SU-DHL-6 (cell line): ENCODE results near the gene DST.

ENCODE experiments used
- H2AFZ ChIP-seq: fragments of 200-600 bp; sonication (generic); 2 replicates; pipeline ENCODE4 v1.6.1; 2014; ENCODE audit warnings: low read depth, mild to moderate bottlenecking, moderate library complexity, mixed read lengths, antibody characterized with exemption, low read length; ENCODE audit not compliant: severe bottlenecking
- H3F3A ChIP-seq: fragments of 200-600 bp; shearing (Covaris generic); 2 replicates; pipeline ENCODE4 v1.6.0; 2016; ENCODE audit warnings: antibody characterized with exemption, mild to moderate bottlenecking; ENCODE audit not compliant: insufficient read depth
- H3K27ac ChIP-seq: fragments of 200-600 bp; sonication (generic); 2 replicates; pipeline ENCODE4 v1.5.1; 2016; ENCODE audit warnings: low read depth, mild to moderate bottlenecking, low read length, moderate library complexity, mixed read lengths
- H3K27me3 ChIP-seq: fragments of 200-600 bp; sonication (generic), shearing (Covaris generic); 2 replicates; pipeline ENCODE4 v1.6.0; 2014; ENCODE audit warnings: mild to moderate bottlenecking, low read length
- H3K36me3 ChIP-seq: fragments of 200-600 bp; sonication (generic); 2 replicates; pipeline ENCODE4 v1.6.1; 2014; ENCODE audit warnings: mild to moderate bottlenecking, low read length, mixed read lengths
- H3K4me2 ChIP-seq: fragments of 300-600, 200-600 bp; shearing (Covaris generic), sonication (generic); 2 replicates; pipeline ENCODE4 v1.6.0; 2014; ENCODE audit warnings: low read length, low read depth, mild to moderate bottlenecking; ENCODE audit not compliant: poor library complexity, severe bottlenecking
- H3K4me3 ChIP-seq: fragments of 200-600 bp; sonication (generic); 2 replicates; pipeline ENCODE4 v1.5.1; 2014; ENCODE audit warnings: antibody characterized with exemption, low read length, mild to moderate bottlenecking, mixed read lengths; ENCODE audit not compliant: insufficient read depth, poor library complexity, severe bottlenecking
- H3K79me2 ChIP-seq: fragments of 200-600 bp; sonication (generic); 2 replicates; pipeline ENCODE4 v1.6.1; 2014; ENCODE audit warnings: mild to moderate bottlenecking, low read length, moderate library complexity; ENCODE audit not compliant: insufficient read depth
- H3K9ac ChIP-seq: fragments of 200-600 bp; sonication (generic); 2 replicates; pipeline ENCODE4 v1.7.0; 2014; ENCODE audit warnings: mild to moderate bottlenecking, low read length
- H3K9me2 ChIP-seq: fragments of 200-600 bp; sonication (generic); replicated peaks from 2 replicates; pipeline ENCODE4 v1.6.1; 2014; ENCODE audit warnings: low read length; ENCODE audit not compliant: insufficient read depth
- H3K9me3 ChIP-seq: fragments of 200-600 bp; sonication (generic); 2 replicates; pipeline ENCODE4 v1.6.1; 2014; ENCODE audit warnings: low read length, mixed read lengths; ENCODE audit not compliant: insufficient read depth
- H4K20me1 ChIP-seq: fragments of 200-600 bp; sonication (generic); 2 replicates; pipeline ENCODE4 v1.6.1; 2014; ENCODE audit warnings: low read depth, mild to moderate bottlenecking, antibody characterized with exemption, low read length, moderate library complexity, mixed read lengths
- EZH2phosphoT487 ChIP-seq: fragments of 200-600 bp; sonication (generic), shearing (Covaris generic); conservative IDR thresholded peaks from 2 replicates; pipeline ENCODE4 v1.6.1; 2018; ENCODE audit warnings: mild to moderate bottlenecking, antibody characterized with exemption, low read length, moderate library complexity, mixed read lengths
- TF ChIP-seq, protein P1 (sequence below): fragments of 200-600 bp; sonication (generic); IDR thresholded peaks from one replicate; pipeline ENCODE4 v1.5.1; 2017; ENCODE audit warnings: antibody characterized with exemption, mild to moderate bottlenecking, low read length, moderate library complexity; ENCODE audit not compliant: insufficient read depth, poor library complexity, severe bottlenecking

Gene DST

DNA sequence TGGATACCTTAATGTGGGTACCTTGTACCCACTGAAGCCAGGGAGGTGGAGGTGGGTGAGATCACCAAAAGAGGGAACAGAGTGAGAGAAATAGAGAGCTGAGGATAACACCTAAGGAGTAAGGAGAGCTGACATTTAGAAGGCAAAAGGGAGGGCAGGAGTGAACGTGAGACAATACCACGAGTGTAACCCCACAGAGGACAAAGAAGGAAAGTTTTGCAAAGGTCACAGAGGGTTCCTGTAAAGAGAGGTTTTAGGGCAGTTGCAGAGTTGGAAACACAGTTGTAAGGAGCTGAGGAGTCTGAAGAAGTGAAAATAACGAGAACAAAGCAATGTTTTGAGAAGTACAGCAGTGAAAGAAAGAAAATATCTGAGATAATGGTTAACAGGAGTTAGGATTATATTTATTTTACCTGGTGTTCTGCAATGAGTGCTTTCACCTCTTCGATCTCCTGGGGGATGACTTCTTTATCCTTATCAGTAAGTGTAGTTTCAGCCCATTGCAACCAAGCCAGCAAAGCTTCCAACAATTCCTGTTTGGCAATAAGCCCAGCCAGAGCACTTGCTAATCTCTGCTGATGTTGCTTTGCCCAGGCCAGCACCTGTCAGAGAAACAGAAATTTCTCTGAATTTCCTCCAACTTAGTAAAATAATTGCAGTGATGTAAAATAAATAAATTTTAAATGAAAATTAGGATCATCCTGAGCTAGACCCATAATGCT is 166.8 kb downstream of the DST start:
- no peaks in the 10 kb centered on the region for H3K9me3 ChIP-seq
- no peaks in the 10 kb centered on the region for H3K9me2 ChIP-seq
- no peaks in the 10 kb centered on the region for H3K36me3 ChIP-seq
- H4K20me1 ChIP-seq = no peaks in the 10 kb centered on the region
- H3K9ac ChIP-seq = no peak overlapping the region
- H3K4me3 ChIP-seq = no peak overlapping the region
- TF ChIP-seq, protein P1, sequence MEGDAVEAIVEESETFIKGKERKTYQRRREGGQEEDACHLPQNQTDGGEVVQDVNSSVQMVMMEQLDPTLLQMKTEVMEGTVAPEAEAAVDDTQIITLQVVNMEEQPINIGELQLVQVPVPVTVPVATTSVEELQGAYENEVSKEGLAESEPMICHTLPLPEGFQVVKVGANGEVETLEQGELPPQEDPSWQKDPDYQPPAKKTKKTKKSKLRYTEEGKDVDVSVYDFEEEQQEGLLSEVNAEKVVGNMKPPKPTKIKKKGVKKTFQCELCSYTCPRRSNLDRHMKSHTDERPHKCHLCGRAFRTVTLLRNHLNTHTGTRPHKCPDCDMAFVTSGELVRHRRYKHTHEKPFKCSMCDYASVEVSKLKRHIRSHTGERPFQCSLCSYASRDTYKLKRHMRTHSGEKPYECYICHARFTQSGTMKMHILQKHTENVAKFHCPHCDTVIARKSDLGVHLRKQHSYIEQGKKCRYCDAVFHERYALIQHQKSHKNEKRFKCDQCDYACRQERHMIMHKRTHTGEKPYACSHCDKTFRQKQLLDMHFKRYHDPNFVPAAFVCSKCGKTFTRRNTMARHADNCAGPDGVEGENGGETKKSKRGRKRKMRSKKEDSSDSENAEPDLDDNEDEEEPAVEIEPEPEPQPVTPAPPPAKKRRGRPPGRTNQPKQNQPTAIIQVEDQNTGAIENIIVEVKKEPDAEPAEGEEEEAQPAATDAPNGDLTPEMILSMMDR = no peak
- TF ChIP-seq EZH2phosphoT487 = no peak
- no peak overlapping the region for H3K27ac ChIP-seq
- H3F3A ChIP-seq = no peaks in the 10 kb centered on the region
- H3K79me2 ChIP-seq = no peaks in the 10 kb centered on the region
- H3K4me2 ChIP-seq = no peak overlapping the region
- H3K27me3 ChIP-seq = no peaks in the 10 kb centered on the region
- H2AFZ ChIP-seq = no peak overlapping the region

DNA sequence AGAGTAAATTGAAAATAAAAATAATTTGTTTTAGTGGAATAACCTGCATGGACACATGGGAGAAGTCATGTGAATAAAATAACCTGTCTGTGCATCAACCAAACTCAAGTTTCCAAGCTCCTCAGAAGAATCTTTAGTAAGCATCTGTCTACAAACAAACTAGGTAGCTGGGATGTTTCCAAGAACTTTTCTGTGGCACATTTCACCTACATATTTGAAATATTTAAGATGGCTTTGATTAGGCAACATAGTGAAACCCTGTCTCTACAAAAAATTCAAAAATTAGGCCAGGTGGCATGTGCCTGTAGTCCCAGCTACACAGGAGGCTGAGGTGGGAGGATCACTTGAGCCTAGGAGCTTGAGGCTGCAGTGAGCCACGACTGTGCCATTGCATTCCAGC is 168.2 kb downstream of the DST start:
- Histone ChIP-seq H3K79me2 (no peaks in the 10 kb centered on the region), H3K9me2 (no peaks in the 10 kb centered on the region), H3K4me2 (no peak overlapping the region), H4K20me1 (no peaks in the 10 kb centered on the region), H3K4me3 (no peak overlapping the region), H3F3A (no peaks in the 10 kb centered on the region), H3K27me3 (no peaks in the 10 kb centered on the region), H3K9me3 (no peaks in the 10 kb centered on the region), H3K9ac (no peak overlapping the region), H3K27ac (no peak overlapping the region), H3K36me3 (no peaks in the 10 kb centered on the region), H2AFZ (no peak overlapping the region)
- TF ChIP-seq EZH2phosphoT487 = no peak
- TF ChIP-seq, protein P1 = no peak

DNA sequence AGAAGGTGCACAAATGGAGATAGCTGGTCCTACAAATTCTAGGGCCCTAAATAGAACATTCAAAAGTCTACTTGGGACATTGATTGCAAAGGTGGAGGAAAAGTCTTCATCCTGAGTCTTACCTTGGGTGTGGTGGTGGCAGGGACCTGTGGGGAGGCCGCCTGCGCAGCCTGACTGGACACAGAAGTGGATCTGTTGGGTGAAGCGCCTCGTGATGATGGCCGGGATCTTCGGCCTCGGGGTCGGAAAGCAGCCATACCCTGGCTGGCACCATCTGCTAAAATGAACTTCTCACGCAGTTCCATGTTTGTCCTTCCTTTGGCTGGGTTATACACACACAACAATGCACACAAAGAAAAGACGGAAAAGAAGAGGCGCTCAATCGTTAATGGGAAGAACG is 179.2 kb downstream of the DST start:
- H3K4me3 ChIP-seq = no peak overlapping the region
- H3K36me3 ChIP-seq = no peaks in the 10 kb centered on the region
- H3K9me2 ChIP-seq = no peaks in the 10 kb centered on the region
- H3K4me2 ChIP-seq = no peak overlapping the region
- H2AFZ ChIP-seq = no peak overlapping the region
- TF ChIP-seq, protein P1 = no peak
- TF ChIP-seq EZH2phosphoT487 = no peak
- H3K9ac ChIP-seq = no peak overlapping the region
- no peak overlapping the region for H3K27ac ChIP-seq
- H3K9me3 ChIP-seq = no peaks in the 10 kb centered on the region
- no peaks in the 10 kb centered on the region for H3K27me3 ChIP-seq
- H3K79me2 ChIP-seq = no peaks in the 10 kb centered on the region
- H3F3A ChIP-seq = no peaks in the 10 kb centered on the region
- no peaks in the 10 kb centered on the region for H4K20me1 ChIP-seq
